GM12891 (cell line): ENCODE data around the gene PEX5L.

ENCODE experiments used
- POLR2A ChIP-seq: IDR thresholded peaks from 2 replicates; pipeline ENCODE4 v1.6.1; 2011; ENCODE audit warnings: low read depth, low read length, control low read depth
- POLR2AphosphoS5 ChIP-seq: IDR thresholded peaks from 2 replicates; pipeline ENCODE4 v1.6.1; 2011; ENCODE audit warnings: low read depth, low read length, control low read depth
- SPI1 ChIP-seq: IDR thresholded peaks from 2 replicates; pipeline ENCODE4 v1.6.1; 2011; ENCODE audit warnings: low read depth, low read length, control low read depth
- TAF1 ChIP-seq: IDR thresholded peaks from 2 replicates; pipeline ENCODE4 v1.6.1; 2011; ENCODE audit warnings: low read depth, low read length, control low read depth

DNA sequence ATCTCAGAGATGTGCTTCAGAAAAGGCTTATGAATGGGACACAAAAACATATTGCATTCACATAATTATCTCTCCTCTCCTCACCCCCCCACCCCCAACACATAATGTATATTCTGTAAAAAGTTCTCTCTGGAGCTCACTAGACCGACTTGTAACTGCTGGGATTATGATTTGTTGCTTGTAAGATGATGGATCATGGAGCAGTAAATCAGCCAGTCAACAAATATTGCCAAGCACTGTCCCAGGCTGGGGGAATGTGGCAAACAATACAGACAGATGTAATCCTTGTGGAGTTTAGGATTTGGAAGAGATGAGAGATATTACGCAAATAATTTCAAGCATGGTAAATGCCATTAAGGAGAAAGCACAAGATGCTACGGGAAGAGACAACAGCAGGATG is 114.8 kb downstream of the PEX5L start:
- no peak for TF ChIP-seq POLR2A
- no peak for TF ChIP-seq TAF1
- no peak for TF ChIP-seq POLR2AphosphoS5
- no peak for TF ChIP-seq SPI1
